H1 (cell line): ENCODE measurements around the gene EVA1C.

ENCODE experiments used
- CBX5 ChIP-seq: fragments of 300-800, 300-1000 bp; sonication (generic); IDR thresholded peaks from 2 replicates; pipeline ENCODE4 v1.7.1; 2016; ENCODE audit warnings: antibody characterized with exemption, low read length, low read depth
- CTCF ChIP-seq, 3 experiments: IDR thresholded peaks; 1 replicate in 2 of 3; 2 replicates in 1 of 3; pipeline versions ENCODE4 v1.5.1 to v1.6.1; 2011; ENCODE audit warnings: low read length in 3 of 3, mild to moderate bottlenecking in 3 of 3, inconsistent platforms in 2 of 3, low read depth in 1 of 3, moderate library complexity in 1 of 3; ENCODE audit not compliant: insufficient read depth in 1 of 3; ENCODE audit errors: control extremely low read depth in 1 of 3
- E2F6 ChIP-seq: IDR thresholded peaks from 2 replicates; pipeline ENCODE4 v1.6.1; 2012; ENCODE audit warnings: inconsistent platforms
- EP300 ChIP-seq, 2 experiments: IDR thresholded peaks; 1 replicate in 1 of 2; 2 replicates in 1 of 2; pipeline ENCODE4 v1.6.1; 2011 to 2012; ENCODE audit warnings: low read depth in 2 of 2, low read length in 2 of 2, mild to moderate bottlenecking in 2 of 2, borderline replicate concordance in 1 of 2, inconsistent platforms in 1 of 2, moderate library complexity in 1 of 2
- HDAC2 ChIP-seq, 2 experiments: fragments of 300-600 bp in 1 of 2; sonication (generic) in 1 of 2; IDR thresholded peaks; 2 replicates each; pipeline ENCODE4 v1.6.1; 2011 to 2012; ENCODE audit warnings: low read depth in 2 of 2, low read length in 2 of 2, mild to moderate bottlenecking in 2 of 2, moderate library complexity in 2 of 2, borderline replicate concordance in 1 of 2, inconsistent platforms in 1 of 2

- TF ChIP-seq HDAC2 (IDR thresholded peaks at IDR 0.05; ENCODE audit: borderline replicate concordance in 1 of 2, low read depth in 2 of 2, low read length in 2 of 2) (no peak), E2F6 (no peak), EP300 (IDR thresholded peaks at IDR 0.05; ENCODE audit: borderline replicate concordance in 1 of 2, low read depth in 2 of 2, low read length in 2 of 2) (no peak), CTCF (IDR thresholded peaks at IDR 0.05; ENCODE audit: control extremely low read depth in 1 of 3, insufficient read depth in 1 of 3, low read depth in 1 of 3, low read length in 3 of 3) (no peak), CBX5 (no peak)
Observed at GRCh38 chr21:32515874-32516273, 103.4 kb downstream of the EVA1C start.
